SH-SY5Y (cell line): ENCODE data around the gene SNN.

ENCODE experiments used
- GATA2 ChIP-seq: IDR thresholded peaks from 2 replicates; pipeline ENCODE4 v1.6.1; 2011; ENCODE audit warnings: mild to moderate bottlenecking, low read depth, low read length
- GATA3 ChIP-seq: IDR thresholded peaks from 2 replicates; pipeline ENCODE4 v1.6.1; 2011; ENCODE audit warnings: low read depth, mild to moderate bottlenecking, low read length, moderate library complexity

- no peak for TF ChIP-seq GATA2
- no peak for TF ChIP-seq GATA3
Measured at GRCh38 chr16:11689031-11689840, 21.0 kb downstream of the SNN start.
